ENCODE measurements around the gene ZNF653.

DNA sequence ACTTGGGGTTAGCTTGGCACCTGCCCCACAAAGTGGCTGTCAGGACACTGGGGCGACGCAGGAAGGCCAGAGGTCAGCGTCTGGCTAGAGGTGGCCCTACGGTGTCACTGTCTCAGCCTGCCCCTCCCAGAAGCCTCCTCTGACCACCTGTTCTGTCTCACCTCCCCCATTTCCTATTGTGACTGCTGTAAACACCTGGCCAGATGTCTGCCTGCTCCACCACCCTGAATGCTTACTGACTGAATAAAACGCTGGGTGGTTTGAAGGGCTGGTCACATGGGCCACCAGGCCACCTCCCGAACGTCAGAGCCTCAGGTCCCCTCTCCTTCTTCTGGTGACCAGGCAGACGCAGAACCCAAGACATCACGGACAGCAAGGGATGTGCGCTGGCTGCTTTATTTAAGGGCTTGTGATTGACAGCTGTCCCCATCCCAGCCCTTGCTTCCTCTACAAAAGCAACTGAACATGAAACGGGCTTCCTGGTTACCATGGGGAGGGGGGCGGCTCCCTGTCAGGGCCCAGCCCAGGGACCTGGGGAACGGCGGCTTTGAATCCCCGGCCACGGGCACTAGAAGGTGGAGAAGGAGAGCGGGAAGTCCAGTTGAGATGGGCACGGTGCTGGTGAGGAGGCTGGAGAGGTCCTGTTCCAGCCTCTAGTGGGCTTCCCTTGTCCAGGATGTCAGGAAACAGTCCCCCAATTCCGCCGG is 47.2 kb upstream of the ZNF653 start:
- TF ChIP-seq, protein P1, sequence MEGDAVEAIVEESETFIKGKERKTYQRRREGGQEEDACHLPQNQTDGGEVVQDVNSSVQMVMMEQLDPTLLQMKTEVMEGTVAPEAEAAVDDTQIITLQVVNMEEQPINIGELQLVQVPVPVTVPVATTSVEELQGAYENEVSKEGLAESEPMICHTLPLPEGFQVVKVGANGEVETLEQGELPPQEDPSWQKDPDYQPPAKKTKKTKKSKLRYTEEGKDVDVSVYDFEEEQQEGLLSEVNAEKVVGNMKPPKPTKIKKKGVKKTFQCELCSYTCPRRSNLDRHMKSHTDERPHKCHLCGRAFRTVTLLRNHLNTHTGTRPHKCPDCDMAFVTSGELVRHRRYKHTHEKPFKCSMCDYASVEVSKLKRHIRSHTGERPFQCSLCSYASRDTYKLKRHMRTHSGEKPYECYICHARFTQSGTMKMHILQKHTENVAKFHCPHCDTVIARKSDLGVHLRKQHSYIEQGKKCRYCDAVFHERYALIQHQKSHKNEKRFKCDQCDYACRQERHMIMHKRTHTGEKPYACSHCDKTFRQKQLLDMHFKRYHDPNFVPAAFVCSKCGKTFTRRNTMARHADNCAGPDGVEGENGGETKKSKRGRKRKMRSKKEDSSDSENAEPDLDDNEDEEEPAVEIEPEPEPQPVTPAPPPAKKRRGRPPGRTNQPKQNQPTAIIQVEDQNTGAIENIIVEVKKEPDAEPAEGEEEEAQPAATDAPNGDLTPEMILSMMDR (IDR thresholded peaks at IDR 0.05): no peak
- no peak for TF ChIP-seq TEAD4 (IDR thresholded peaks at IDR 0.05; ENCODE audit: borderline replicate concordance, insufficient read depth)
- TF ChIP-seq TAF1 (IDR thresholded peaks at IDR 0.05; ENCODE audit: borderline replicate concordance, low read depth, low read length): no peak
- TF ChIP-seq POLR2AphosphoS5 (IDR thresholded peaks at IDR 0.05; ENCODE audit: low read depth, low read length): no peak
- no peak for TF ChIP-seq RAD21 (IDR thresholded peaks at IDR 0.05; ENCODE audit: low read length)
- TF ChIP-seq, protein P2, sequence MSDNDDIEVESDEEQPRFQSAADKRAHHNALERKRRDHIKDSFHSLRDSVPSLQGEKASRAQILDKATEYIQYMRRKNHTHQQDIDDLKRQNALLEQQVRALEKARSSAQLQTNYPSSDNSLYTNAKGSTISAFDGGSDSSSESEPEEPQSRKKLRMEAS (IDR thresholded peaks at IDR 0.05; ENCODE audit: low read depth): no peak
- TF ChIP-seq TCF12 (IDR thresholded peaks at IDR 0.05): no peak
- TF ChIP-seq, protein P3, sequence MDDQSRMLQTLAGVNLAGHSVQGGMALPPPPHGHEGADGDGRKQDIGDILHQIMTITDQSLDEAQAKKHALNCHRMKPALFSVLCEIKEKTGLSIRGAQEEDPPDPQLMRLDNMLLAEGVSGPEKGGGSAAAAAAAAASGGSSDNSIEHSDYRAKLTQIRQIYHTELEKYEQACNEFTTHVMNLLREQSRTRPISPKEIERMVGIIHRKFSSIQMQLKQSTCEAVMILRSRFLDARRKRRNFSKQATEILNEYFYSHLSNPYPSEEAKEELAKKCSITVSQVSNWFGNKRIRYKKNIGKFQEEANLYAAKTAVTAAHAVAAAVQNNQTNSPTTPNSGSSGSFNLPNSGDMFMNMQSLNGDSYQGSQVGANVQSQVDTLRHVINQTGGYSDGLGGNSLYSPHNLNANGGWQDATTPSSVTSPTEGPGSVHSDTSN (IDR thresholded peaks at IDR 0.05): no peak
- no peak for TF ChIP-seq SMC3 (IDR thresholded peaks at IDR 0.05; ENCODE audit: low read depth, low read length)
- TF ChIP-seq, protein P4, sequence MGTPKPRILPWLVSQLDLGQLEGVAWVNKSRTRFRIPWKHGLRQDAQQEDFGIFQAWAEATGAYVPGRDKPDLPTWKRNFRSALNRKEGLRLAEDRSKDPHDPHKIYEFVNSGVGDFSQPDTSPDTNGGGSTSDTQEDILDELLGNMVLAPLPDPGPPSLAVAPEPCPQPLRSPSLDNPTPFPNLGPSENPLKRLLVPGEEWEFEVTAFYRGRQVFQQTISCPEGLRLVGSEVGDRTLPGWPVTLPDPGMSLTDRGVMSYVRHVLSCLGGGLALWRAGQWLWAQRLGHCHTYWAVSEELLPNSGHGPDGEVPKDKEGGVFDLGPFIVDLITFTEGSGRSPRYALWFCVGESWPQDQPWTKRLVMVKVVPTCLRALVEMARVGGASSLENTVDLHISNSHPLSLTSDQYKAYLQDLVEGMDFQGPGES (IDR thresholded peaks at IDR 0.05; ENCODE audit: low read depth, low read length): no peak
- TF ChIP-seq, protein P5, sequence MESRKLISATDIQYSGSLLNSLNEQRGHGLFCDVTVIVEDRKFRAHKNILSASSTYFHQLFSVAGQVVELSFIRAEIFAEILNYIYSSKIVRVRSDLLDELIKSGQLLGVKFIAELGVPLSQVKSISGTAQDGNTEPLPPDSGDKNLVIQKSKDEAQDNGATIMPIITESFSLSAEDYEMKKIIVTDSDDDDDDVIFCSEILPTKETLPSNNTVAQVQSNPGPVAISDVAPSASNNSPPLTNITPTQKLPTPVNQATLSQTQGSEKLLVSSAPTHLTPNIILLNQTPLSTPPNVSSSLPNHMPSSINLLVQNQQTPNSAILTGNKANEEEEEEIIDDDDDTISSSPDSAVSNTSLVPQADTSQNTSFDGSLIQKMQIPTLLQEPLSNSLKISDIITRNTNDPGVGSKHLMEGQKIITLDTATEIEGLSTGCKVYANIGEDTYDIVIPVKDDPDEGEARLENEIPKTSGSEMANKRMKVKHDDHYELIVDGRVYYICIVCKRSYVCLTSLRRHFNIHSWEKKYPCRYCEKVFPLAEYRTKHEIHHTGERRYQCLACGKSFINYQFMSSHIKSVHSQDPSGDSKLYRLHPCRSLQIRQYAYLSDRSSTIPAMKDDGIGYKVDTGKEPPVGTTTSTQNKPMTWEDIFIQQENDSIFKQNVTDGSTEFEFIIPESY (IDR thresholded peaks at IDR 0.05; ENCODE audit: borderline replicate concordance, low read depth): no peak
